HUES6 (cell line): ENCODE results near the gene CRYBG2.

Experiments
- H3K27ac ChIP-seq: 2 replicates; pipeline ENCODE4 v1.7.0; 2013; ENCODE audit warnings: low read depth, mild to moderate bottlenecking, low read length, inconsistent platforms
- H3K27me3 ChIP-seq: 2 replicates; pipeline ENCODE4 v1.6.1; 2013; ENCODE audit warnings: low read length; ENCODE audit not compliant: control insufficient read depth, insufficient read depth
- H3K36me3 ChIP-seq: 2 replicates; pipeline ENCODE4 v1.6.1; 2013; ENCODE audit warnings: low read length; ENCODE audit not compliant: control insufficient read depth, insufficient read depth
- H3K4me1 ChIP-seq: 2 replicates; pipeline ENCODE4 v1.6.1; 2013; ENCODE audit warnings: low read length; ENCODE audit not compliant: control insufficient read depth, insufficient read depth
- H3K4me3 ChIP-seq: 2 replicates; pipeline ENCODE4 v1.5.1; 2013; ENCODE audit warnings: low read depth, low read length
- H3K9ac ChIP-seq: one replicate; pipeline ENCODE4 v1.6.1; 2013; ENCODE audit warnings: mild to moderate bottlenecking, low read length
- H3K9me3 ChIP-seq: 2 replicates; pipeline ENCODE4 v1.6.1; 2013; ENCODE audit warnings: low read depth, low read length; ENCODE audit not compliant: control insufficient read depth, insufficient read depth

The CRYBG2 gene

GRCh38 chr1:26289158-26290059 is 64.5 kb downstream of the CRYBG2 start:
- Histone ChIP-seq H3K9me3 (no peaks in the 10 kb centered on the region), H3K27ac (no peak overlapping the region), H3K4me3 (no peak overlapping the region), H3K4me1 (peaks cover 40% of the 10 kb centered on the region), H3K9ac (no peak overlapping the region), H3K36me3 (peaks cover 2% of the 10 kb centered on the region; the same call in 1 of the 2 replicates), H3K27me3 (no peaks in the 10 kb centered on the region)

GRCh38 chr1:26288311-26288941 is 65.5 kb downstream of the CRYBG2 start:
- Histone ChIP-seq H3K27me3 (no peaks in the 10 kb centered on the region), H3K9me3 (no peaks in the 10 kb centered on the region), H3K27ac (no peak overlapping the region), H3K36me3 (no peaks in the 10 kb centered on the region), H3K9ac (no peak overlapping the region), H3K4me1 (peaks cover 42% of the 10 kb centered on the region), H3K4me3 (no peak overlapping the region)

GRCh38 chr1:26287811-26288210 is 66.1 kb downstream of the CRYBG2 start:
- no peaks in the 10 kb centered on the region for H3K9me3 ChIP-seq
- no peak overlapping the region for H3K9ac ChIP-seq
- H3K27me3 ChIP-seq = no peaks in the 10 kb centered on the region
- peaks cover 42% of the 10 kb centered on the region for H3K4me1 ChIP-seq
- no peaks in the 10 kb centered on the region for H3K36me3 ChIP-seq
- H3K4me3 ChIP-seq = no peak overlapping the region
- no peak overlapping the region for H3K27ac ChIP-seq

- Histone ChIP-seq H3K4me1 (peaks cover 48% of the 10 kb centered on the region), H3K4me3 (no peak overlapping the region)
Observed at GRCh38 chr1:26287033-26287711, 66.8 kb downstream of the CRYBG2 start.

GRCh38 chr1:26286064-26286416 is 67.9 kb downstream of the CRYBG2 start:
- Histone ChIP-seq H3K4me1 (peaks cover 51% of the 10 kb centered on the region), H3K4me3 (no peak overlapping the region), H3K36me3 (no peaks in the 10 kb centered on the region), H3K9me3 (no peaks in the 10 kb centered on the region), H3K9ac (no peak overlapping the region), H3K27ac (no peak overlapping the region), H3K27me3 (no peaks in the 10 kb centered on the region)

More at GRCh38 chr1:26287033-26287711, 66.8 kb downstream of the CRYBG2 start:
- no peak overlapping the region for H3K27ac ChIP-seq
- H3K27me3 ChIP-seq = no peaks in the 10 kb centered on the region
- no peak overlapping the region for H3K9ac ChIP-seq
- no peaks in the 10 kb centered on the region for H3K36me3 ChIP-seq
- no peaks in the 10 kb centered on the region for H3K9me3 ChIP-seq

GRCh38 chr1:26285366-26286063 is 68.4 kb downstream of the CRYBG2 start:
- H3K9me3 ChIP-seq = no peaks in the 10 kb centered on the region
- peaks cover 50% of the 10 kb centered on the region for H3K4me1 ChIP-seq
- no peak overlapping the region for H3K9ac ChIP-seq
- H3K4me3 ChIP-seq = no peak overlapping the region
- H3K27ac ChIP-seq = no peak overlapping the region
- H3K27me3 ChIP-seq = no peaks in the 10 kb centered on the region
- no peaks in the 10 kb centered on the region for H3K36me3 ChIP-seq

- Histone ChIP-seq H3K27me3 (no peaks in the 10 kb centered on the region), H3K27ac (no peak overlapping the region), H3K9me3 (no peaks in the 10 kb centered on the region), H3K4me1 (peaks cover 45% of the 10 kb centered on the region), H3K36me3 (no peaks in the 10 kb centered on the region), H3K9ac (peak overlapping the region; percentile 21), H3K4me3 (no peak overlapping the region)
Observed at GRCh38 chr1:26284597-26285347, 69.2 kb downstream of the CRYBG2 start.

GRCh38 chr1:26283871-26284596 is 69.9 kb downstream of the CRYBG2 start:
- Histone ChIP-seq H3K9ac (peak overlapping the region; percentile 21), H3K36me3 (0 out of 2 replicates have a peak, but pooled peaks cover 2% of the 10 kb centered on the region), H3K4me3 (no peak overlapping the region), H3K4me1 (peaks cover 42% of the 10 kb centered on the region), H3K9me3 (no peaks in the 10 kb centered on the region), H3K27me3 (no peaks in the 10 kb centered on the region), H3K27ac (no peak overlapping the region)

GRCh38 chr1:26283279-26283853 is 70.6 kb downstream of the CRYBG2 start:
- H3K9ac ChIP-seq = no peak overlapping the region
- no peak overlapping the region for H3K27ac ChIP-seq
- H3K4me1 ChIP-seq = peaks cover 43% of the 10 kb centered on the region
- 0 out of 2 replicates have a peak, but pooled peaks cover 3% of the 10 kb centered on the region for H3K36me3 ChIP-seq
- H3K9me3 ChIP-seq = no peaks in the 10 kb centered on the region
- H3K27me3 ChIP-seq = no peaks in the 10 kb centered on the region
- H3K4me3 ChIP-seq = no peak overlapping the region
